Vagina (tissue), 2 donors: Measurements from ENCODE around the gene CLMP. TPM values are rescaled to one million over a fixed set of nuclear protein-coding genes. Genes with fewer than 3 reads are reported as not detected.

ENCODE experiments used
- DNase-seq, 2 donors: peaks; one replicate each; pipeline ENCODE4 v3.0.0-alpha.2; 2017; ENCODE audit errors: extremely low spot score in 2 of 2
- H3K27ac ChIP-seq: fragments of 200-600 bp; sonication (generic); one replicate; pipeline ENCODE4 v1.5.1; 2019
- H3K27me3 ChIP-seq: fragments of 200-600 bp; sonication (generic); one replicate; pipeline ENCODE4 v1.5.1; 2019
- H3K36me3 ChIP-seq, 2 donors: fragments of 200-600 bp; sonication (generic); one replicate each; pipeline ENCODE4 v1.5.1; 2017 to 2019
- H3K4me1 ChIP-seq: fragments of 200-600 bp; sonication (generic); one replicate; pipeline ENCODE4 v1.5.1; 2019
- H3K4me3 ChIP-seq, 2 donors: fragments of 200-600 bp; sonication (generic); 1 replicate in 1 of 2; 2 replicates in 1 of 2; pipeline ENCODE4 v1.5.1; 2016 to 2019
- H3K9me3 ChIP-seq: fragments of 200-600 bp; sonication (generic); one replicate; pipeline ENCODE4 v1.5.1; 2019
- CTCF ChIP-seq, 3 experiments: fragments of 450-650 bp in 2 of 3; fragments of 200-600 bp in 1 of 3; sonication (generic) in 1 of 3; IDR thresholded peaks; one replicate each; pipeline ENCODE4 v1.5.1; 2017 to 2019; ENCODE audit warnings: antibody characterized with exemption in 3 of 3, mild to moderate bottlenecking in 2 of 3, moderate library complexity in 2 of 3
- POLR2A ChIP-seq, 2 donors: fragments of 450-650 bp; IDR thresholded peaks; one replicate each; pipeline ENCODE4 v1.6.1; 2017; ENCODE audit warnings: antibody characterized with exemption in 2 of 2, mild to moderate bottlenecking in 2 of 2, moderate library complexity in 2 of 2
- POLR2AphosphoS5 ChIP-seq, 2 donors: sonication (generic); formaldehyde crosslinking; IDR thresholded peaks; one replicate each; pipeline ENCODE4 v1.9.0; 2017; ENCODE audit warnings: antibody characterized with exemption in 2 of 2, mild to moderate bottlenecking in 2 of 2, low read depth in 1 of 2; ENCODE audit not compliant: insufficient read depth in 1 of 2
- intact Hi-C: fragments of 100-400 bp; cut with DNase I; formaldehyde crosslinking; loops from one replicate; pipeline ENCODE4 v1.15.1; 2023
- total RNA-seq: library from RNA; depleted of rRNA; stranded (reverse); fragments of >200 nt; gene quantifications from one replicate; pipeline ENCODE4 v1.2.3, GENCODE V29; 2016

The CLMP gene
- total RNA-seq, 1 donor from 2014 or later: 99.4 TPM

DNA sequence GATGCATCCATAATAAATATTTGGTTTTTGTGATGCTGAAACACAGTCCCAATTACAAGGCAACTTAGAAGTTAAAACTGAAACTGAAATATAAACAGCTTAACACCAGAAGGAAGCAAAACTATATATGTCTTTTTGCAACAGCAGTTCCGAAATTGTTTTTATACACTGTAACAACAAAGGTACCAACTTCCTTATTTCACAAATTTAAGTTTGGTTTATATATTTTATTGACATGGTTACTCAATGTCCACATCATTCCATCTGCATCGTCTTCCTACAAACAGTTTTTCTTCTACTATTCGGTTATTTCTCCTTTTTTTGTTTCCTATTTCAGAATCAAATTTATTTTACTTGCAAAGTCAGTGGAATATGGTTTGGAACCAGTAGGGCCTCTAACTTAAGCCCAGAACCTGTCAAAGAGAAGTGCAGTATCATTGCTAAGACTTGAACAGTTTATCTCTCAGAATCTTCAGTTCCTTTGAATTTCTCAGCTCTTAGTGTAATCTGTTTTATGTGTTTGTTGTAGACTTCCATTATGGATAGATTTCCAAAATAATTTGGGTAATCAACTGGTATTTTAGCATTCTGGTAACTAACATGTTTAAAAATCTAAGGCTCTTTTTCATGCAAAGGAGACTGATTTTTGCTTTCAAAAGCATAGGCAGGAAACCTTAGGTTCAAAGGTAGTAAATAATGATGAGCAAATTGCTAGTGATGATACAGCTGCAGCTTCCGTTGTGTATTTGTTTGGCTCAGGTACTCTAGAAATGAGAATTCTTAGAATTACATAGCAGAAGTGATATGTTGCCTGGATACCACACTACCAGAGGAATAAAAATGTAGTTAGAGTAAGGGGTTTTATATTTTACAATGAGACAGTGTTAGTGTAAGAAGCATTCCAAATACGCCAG lies 124.9 kb downstream of the CLMP start:
- Histone ChIP-seq H3K9me3 (no peaks in the 10 kb centered on the region), H3K27me3 (no peaks in the 10 kb centered on the region), H3K27ac (peak overlapping the region; percentile 59), H3K36me3 (no peaks in the 10 kb centered on the region), H3K4me3 (peak overlapping the region; percentile 8 to 21), H3K4me1 (peaks cover 11% of the 10 kb centered on the region)
- no peak for DNase-seq
- intact Hi-C loops: loop anchor here (5.0 kb wide), 1 partner anchor 1873 kb away; no protein-coding TSS in a partner anchor
- TF ChIP-seq CTCF (IDR thresholded peaks at IDR 0.05) (no peak), POLR2A (IDR thresholded peaks at IDR 0.05) (no peak), POLR2AphosphoS5 (IDR thresholded peaks at IDR 0.05; ENCODE audit: insufficient read depth in 1 of 2, low read depth in 1 of 2) (no peak)

- peaks cover 0 to 6% of the 10 kb centered on the region in 2 donors for H3K36me3 ChIP-seq
- no peaks in the 10 kb centered on the region for H3K27me3 ChIP-seq
- H3K4me3 ChIP-seq: no peak overlapping the region
- H3K27ac ChIP-seq: no peak overlapping the region
- TF ChIP-seq POLR2A (IDR thresholded peaks at IDR 0.05) (no peak), CTCF (IDR thresholded peaks at IDR 0.05) (no peak), POLR2AphosphoS5 (IDR thresholded peaks at IDR 0.05; ENCODE audit: insufficient read depth in 1 of 2, low read depth in 1 of 2) (no peak)
- intact Hi-C loops: no loop called here
- H3K4me1 ChIP-seq: peaks cover 33% of the 10 kb centered on the region
- H3K9me3 ChIP-seq: no peaks in the 10 kb centered on the region
- DNase-seq: no peak
Measured at GRCh38 chr11:123065621-123066020, 129.4 kb downstream of the CLMP start.

- Histone ChIP-seq H3K27ac (peak overlapping the region; percentile 99), H3K36me3 (peaks cover 0 to 22% of the 10 kb centered on the region in 2 donors), H3K27me3 (no peaks in the 10 kb centered on the region), H3K4me3 (peak overlapping the region; percentile 72 to 94), H3K4me1 (peaks cover 44% of the 10 kb centered on the region), H3K9me3 (no peaks in the 10 kb centered on the region)
- no peak for DNase-seq
- no peak for TF ChIP-seq CTCF (IDR thresholded peaks at IDR 0.05)
- TF ChIP-seq POLR2A (IDR thresholded peaks at IDR 0.05): no peak
- no peak for TF ChIP-seq POLR2AphosphoS5 (IDR thresholded peaks at IDR 0.05; ENCODE audit: insufficient read depth in 1 of 2, low read depth in 1 of 2)
- intact Hi-C loops: no loop called here
Measured at GRCh38 chr11:123063826-123064657, 131.0 kb downstream of the CLMP start.

GRCh38 chr11:123062892-123063825 lies 131.9 kb downstream of the CLMP start:
- H3K27ac ChIP-seq: peak overlapping the region; percentile 99
- DNase-seq: no peak
- peaks cover 48% of the 10 kb centered on the region for H3K4me1 ChIP-seq
- H3K36me3 ChIP-seq: peaks cover 0 to 31% of the 10 kb centered on the region in 2 donors
- no peaks in the 10 kb centered on the region for H3K9me3 ChIP-seq
- H3K27me3 ChIP-seq: no peaks in the 10 kb centered on the region
- TF ChIP-seq CTCF (IDR thresholded peaks at IDR 0.05) (peak in 1 of 3 experiments; percentile 20), POLR2AphosphoS5 (IDR thresholded peaks at IDR 0.05; ENCODE audit: insufficient read depth in 1 of 2, low read depth in 1 of 2) (no peak), POLR2A (IDR thresholded peaks at IDR 0.05) (no peak)
- intact Hi-C loops: no loop called here
- H3K4me3 ChIP-seq: peak overlapping the region; percentile 72 to 94
